Gastroesophageal sphincter (tissue), 3 donors: ENCODE results near the gene PREPL.

Experiments used
- EP300 ChIP-seq: sonication (generic); formaldehyde crosslinking; IDR thresholded peaks from one replicate; pipeline ENCODE4 v1.6.1; 2017; ENCODE audit warnings: antibody characterized with exemption, mild to moderate bottlenecking
- POLR2A ChIP-seq, 2 donors: fragments of 450-650 bp; IDR thresholded peaks; one replicate each; pipeline ENCODE4 v1.6.1; 2017; ENCODE audit warnings: antibody characterized with exemption in 2 of 2, mild to moderate bottlenecking in 2 of 2, moderate library complexity in 1 of 2
- POLR2AphosphoS5 ChIP-seq: sonication (generic); formaldehyde crosslinking; IDR thresholded peaks from one replicate; pipeline ENCODE4 v1.6.1; 2017; ENCODE audit warnings: antibody characterized with exemption
- TF ChIP-seq, protein P1 (sequence below), 4 experiments: fragments of 200-600 bp in 2 of 4; fragments of 450-650 bp in 2 of 4; sonication (generic) in 1 of 4; IDR thresholded peaks; one replicate each; pipeline ENCODE4 v1.5.1; 2017 to 2019; ENCODE audit warnings: antibody characterized with exemption in 4 of 4, mild to moderate bottlenecking in 2 of 4, moderate library complexity in 2 of 4

DNA sequence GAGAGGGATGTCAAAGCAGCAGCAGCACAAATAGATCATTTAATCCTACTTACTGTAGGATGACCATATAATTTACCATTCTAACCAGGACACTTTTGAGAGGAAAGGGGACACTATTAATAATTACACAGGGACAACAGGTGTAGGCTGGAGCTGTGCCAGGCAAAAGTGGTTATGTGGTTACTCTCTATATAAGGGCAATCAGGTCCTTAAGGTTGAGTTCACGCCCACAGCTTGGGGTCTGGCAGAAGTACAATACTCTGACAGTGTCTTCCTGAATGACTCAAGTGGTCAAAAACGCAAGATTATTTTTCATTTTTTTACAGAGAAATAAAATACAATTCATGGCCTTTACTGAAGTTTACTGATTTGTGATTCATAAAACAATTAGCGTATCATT lies 2.8 kb downstream of the PREPL start:
- TF ChIP-seq, protein P1, sequence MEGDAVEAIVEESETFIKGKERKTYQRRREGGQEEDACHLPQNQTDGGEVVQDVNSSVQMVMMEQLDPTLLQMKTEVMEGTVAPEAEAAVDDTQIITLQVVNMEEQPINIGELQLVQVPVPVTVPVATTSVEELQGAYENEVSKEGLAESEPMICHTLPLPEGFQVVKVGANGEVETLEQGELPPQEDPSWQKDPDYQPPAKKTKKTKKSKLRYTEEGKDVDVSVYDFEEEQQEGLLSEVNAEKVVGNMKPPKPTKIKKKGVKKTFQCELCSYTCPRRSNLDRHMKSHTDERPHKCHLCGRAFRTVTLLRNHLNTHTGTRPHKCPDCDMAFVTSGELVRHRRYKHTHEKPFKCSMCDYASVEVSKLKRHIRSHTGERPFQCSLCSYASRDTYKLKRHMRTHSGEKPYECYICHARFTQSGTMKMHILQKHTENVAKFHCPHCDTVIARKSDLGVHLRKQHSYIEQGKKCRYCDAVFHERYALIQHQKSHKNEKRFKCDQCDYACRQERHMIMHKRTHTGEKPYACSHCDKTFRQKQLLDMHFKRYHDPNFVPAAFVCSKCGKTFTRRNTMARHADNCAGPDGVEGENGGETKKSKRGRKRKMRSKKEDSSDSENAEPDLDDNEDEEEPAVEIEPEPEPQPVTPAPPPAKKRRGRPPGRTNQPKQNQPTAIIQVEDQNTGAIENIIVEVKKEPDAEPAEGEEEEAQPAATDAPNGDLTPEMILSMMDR (IDR thresholded peaks at IDR 0.05) = no peak
- no peak for TF ChIP-seq POLR2A (IDR thresholded peaks at IDR 0.05)
- TF ChIP-seq POLR2AphosphoS5 = no peak
- no peak for TF ChIP-seq EP300
